ENCODE measurements around the gene NRF1.
A peak's percentile ranks its signal among the peaks of the same experiment; 100 is the strongest.

The NRF1 gene

GRCh38 chr7:129703751-129704150 is 92.2 kb downstream of the NRF1 start:
- H3K36me3 ChIP-seq (replicated peaks; ENCODE audit: insufficient read depth, low read length): no peaks in the 10 kb centered on the region
- no peaks in the 10 kb centered on the region for H3K9me3 ChIP-seq (replicated peaks; ENCODE audit: insufficient read depth, low read length)
- H3K9ac ChIP-seq (ENCODE audit: low read length): no peak overlapping the region
- DNase-seq: no peak
- H3K9me2 ChIP-seq (replicated peaks; ENCODE audit: insufficient read depth, low read length): no peaks in the 10 kb centered on the region
- no peaks in the 10 kb centered on the region for H3F3A ChIP-seq (ENCODE audit: insufficient read depth, low read length)
- peaks cover 4% of the 10 kb centered on the region for H3K4me1 ChIP-seq (ENCODE audit: low read length)
- no peak overlapping the region for H3K27ac ChIP-seq (ENCODE audit: low read length)
- H3K27me3 ChIP-seq (replicated peaks; ENCODE audit: insufficient read depth, low read length): no peaks in the 10 kb centered on the region
- no peak overlapping the region for H3K4me3 ChIP-seq (ENCODE audit: low read length)
- H4K20me1 ChIP-seq (ENCODE audit: insufficient read depth, low read length): no peaks in the 10 kb centered on the region
- no peaks in the 10 kb centered on the region for H3K79me2 ChIP-seq (ENCODE audit: low read length)
- no peak overlapping the region for H3K4me2 ChIP-seq (ENCODE audit: low read depth, low read length)
- TF ChIP-seq EZH2phosphoT487 (IDR thresholded peaks at IDR 0.05; ENCODE audit: low read length): no peak
- TF ChIP-seq CTCF (IDR thresholded peaks at IDR 0.05; ENCODE audit: low read length): no peak
- no peak for TF ChIP-seq EZH2 (optimal IDR thresholded peaks at IDR 0.05; ENCODE audit: low read depth, low read length)
- H2AFZ ChIP-seq (ENCODE audit: low read length): no peak overlapping the region

- no peaks in the 10 kb centered on the region for H3K27me3 ChIP-seq (replicated peaks; ENCODE audit: insufficient read depth, low read length)
- TF ChIP-seq CTCF (IDR thresholded peaks at IDR 0.05; ENCODE audit: low read length) (no peak), EZH2 (optimal IDR thresholded peaks at IDR 0.05; ENCODE audit: low read depth, low read length) (no peak), EZH2phosphoT487 (IDR thresholded peaks at IDR 0.05; ENCODE audit: low read length) (no peak)
- no peak overlapping the region for H3K27ac ChIP-seq (ENCODE audit: low read length)
- H3K4me1 ChIP-seq (ENCODE audit: low read length): no peaks in the 10 kb centered on the region
- no peak overlapping the region for H3K4me3 ChIP-seq (ENCODE audit: low read length)
- no peaks in the 10 kb centered on the region for H3K79me2 ChIP-seq (ENCODE audit: low read length)
- no peaks in the 10 kb centered on the region for H3F3A ChIP-seq (ENCODE audit: insufficient read depth, low read length)
- H3K4me2 ChIP-seq (ENCODE audit: low read depth, low read length): no peak overlapping the region
- H3K9ac ChIP-seq (ENCODE audit: low read length): no peak overlapping the region
- H3K36me3 ChIP-seq (replicated peaks; ENCODE audit: insufficient read depth, low read length): no peaks in the 10 kb centered on the region
- no peaks in the 10 kb centered on the region for H4K20me1 ChIP-seq (ENCODE audit: insufficient read depth, low read length)
- H2AFZ ChIP-seq (ENCODE audit: low read length): no peak overlapping the region
- H3K9me2 ChIP-seq (replicated peaks; ENCODE audit: insufficient read depth, low read length): no peaks in the 10 kb centered on the region
- DNase-seq: peak; percentile 26
- no peaks in the 10 kb centered on the region for H3K9me3 ChIP-seq (replicated peaks; ENCODE audit: insufficient read depth, low read length)
Observed at GRCh38 chr7:129707910-129708499, 96.5 kb downstream of the NRF1 start.

GRCh38 chr7:129713544-129713943 is 102.0 kb downstream of the NRF1 start:
- DNase-seq: no peak
- Histone ChIP-seq H3K9me3 (replicated peaks; ENCODE audit: insufficient read depth, low read length) (no peaks in the 10 kb centered on the region), H3K36me3 (replicated peaks; ENCODE audit: insufficient read depth, low read length) (no peaks in the 10 kb centered on the region)

More at GRCh38 chr7:129713544-129713943, 102.0 kb downstream of the NRF1 start:
- no peak overlapping the region for H2AFZ ChIP-seq (ENCODE audit: low read length)
- H3K27ac ChIP-seq (ENCODE audit: low read length): no peak overlapping the region
- H3K9ac ChIP-seq (ENCODE audit: low read length): no peak overlapping the region
- no peaks in the 10 kb centered on the region for H4K20me1 ChIP-seq (ENCODE audit: insufficient read depth, low read length)
- TF ChIP-seq EZH2 (optimal IDR thresholded peaks at IDR 0.05; ENCODE audit: low read depth, low read length) (no peak), EZH2phosphoT487 (IDR thresholded peaks at IDR 0.05; ENCODE audit: low read length) (no peak), CTCF (IDR thresholded peaks at IDR 0.05; ENCODE audit: low read length) (no peak)
- no peaks in the 10 kb centered on the region for H3K79me2 ChIP-seq (ENCODE audit: low read length)
- H3F3A ChIP-seq (ENCODE audit: insufficient read depth, low read length): no peaks in the 10 kb centered on the region
- H3K9me2 ChIP-seq (replicated peaks; ENCODE audit: insufficient read depth, low read length): no peaks in the 10 kb centered on the region
- no peaks in the 10 kb centered on the region for H3K4me1 ChIP-seq (ENCODE audit: low read length)
- no peak overlapping the region for H3K4me2 ChIP-seq (ENCODE audit: low read depth, low read length)
- no peak overlapping the region for H3K4me3 ChIP-seq (ENCODE audit: low read length)
- no peaks in the 10 kb centered on the region for H3K27me3 ChIP-seq (replicated peaks; ENCODE audit: insufficient read depth, low read length)
